Gastroesophageal sphincter (tissue), 3 donors: ENCODE data around the gene CROCC2.

Experiments
- CTCF ChIP-seq, 4 experiments: fragments of 200-600 bp in 2 of 4; fragments of 450-650 bp in 2 of 4; sonication (generic) in 1 of 4; IDR thresholded peaks; one replicate each; pipeline ENCODE4 v1.5.1; 2017 to 2019; ENCODE audit warnings: antibody characterized with exemption in 4 of 4, mild to moderate bottlenecking in 2 of 4, moderate library complexity in 2 of 4
- POLR2A ChIP-seq, 2 donors: fragments of 450-650 bp; IDR thresholded peaks; one replicate each; pipeline ENCODE4 v1.6.1; 2017; ENCODE audit warnings: antibody characterized with exemption in 2 of 2, mild to moderate bottlenecking in 2 of 2, moderate library complexity in 1 of 2
- POLR2AphosphoS5 ChIP-seq: sonication (generic); formaldehyde crosslinking; IDR thresholded peaks from one replicate; pipeline ENCODE4 v1.6.1; 2017; ENCODE audit warnings: antibody characterized with exemption

- TF ChIP-seq CTCF (IDR thresholded peaks at IDR 0.05) (no peak), POLR2A (IDR thresholded peaks at IDR 0.05) (no peak), POLR2AphosphoS5 (no peak)
These were observed 13.2 kb upstream of the CROCC2 start for GRCh38 chr2:240892925-240893324.
